ENCODE measurements around the gene GSTO2. TPM values are rescaled to one million over a fixed set of nuclear protein-coding genes. Genes with fewer than 3 reads are reported as not detected.

GSTO2 gene
- total RNA-seq, 1 donor from 2014 or later: 2.8 TPM

DNA sequence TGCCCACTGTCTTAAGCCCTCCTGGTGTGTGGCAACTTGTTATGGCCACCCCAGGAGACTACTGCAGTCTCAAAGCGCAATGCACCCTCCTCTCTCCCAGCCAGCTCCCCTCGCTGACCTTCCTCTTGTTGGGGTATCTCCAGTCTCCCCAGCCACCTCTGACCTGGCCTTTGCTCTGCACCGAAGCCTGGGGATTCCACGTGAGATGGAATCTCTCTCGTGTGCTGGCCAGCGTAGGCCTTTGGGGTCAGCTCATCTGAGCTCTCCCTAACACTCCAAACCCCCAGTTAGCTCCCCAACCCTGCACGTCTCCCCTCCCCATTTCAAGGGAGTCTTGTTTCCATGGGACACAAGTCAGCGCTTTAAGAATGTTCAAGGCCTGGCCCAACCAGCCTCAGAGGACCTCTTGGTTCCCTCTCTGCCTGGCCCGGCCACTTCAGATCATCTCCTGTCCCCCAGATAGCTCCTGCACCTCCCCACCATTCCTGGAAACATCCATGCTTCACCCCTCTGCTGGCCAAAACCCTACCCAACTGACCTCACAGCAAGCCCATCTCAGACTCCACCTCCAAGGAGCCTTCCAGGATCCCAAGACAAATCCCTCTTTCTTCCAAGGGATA is 58.1 kb downstream of the GSTO2 start:
- no peak for DNase-seq (ENCODE audit: extremely low spot score, unreplicated experiment)
- Mint-ChIP-seq H3K4me3 (peak overlapping the region; percentile 34), H3K27me3 (no peaks in the 10 kb centered on the region), H3K36me3 (peaks cover 7% of the 10 kb centered on the region), H3K27ac (peak overlapping the region; percentile 13), H3K4me1 (ENCODE audit: unreplicated experiment) (peaks cover 58% of the 10 kb centered on the region), H3K9me3 (no peaks in the 10 kb centered on the region)
- no peak for TF ChIP-seq CTCF (conservative IDR thresholded peaks at IDR 0.05)

GRCh38 chr10:104327745-104328645 is 59.0 kb downstream of the GSTO2 start:
- H3K4me1 Mint-ChIP-seq (ENCODE audit: unreplicated experiment): peaks cover 61% of the 10 kb centered on the region

DNA sequence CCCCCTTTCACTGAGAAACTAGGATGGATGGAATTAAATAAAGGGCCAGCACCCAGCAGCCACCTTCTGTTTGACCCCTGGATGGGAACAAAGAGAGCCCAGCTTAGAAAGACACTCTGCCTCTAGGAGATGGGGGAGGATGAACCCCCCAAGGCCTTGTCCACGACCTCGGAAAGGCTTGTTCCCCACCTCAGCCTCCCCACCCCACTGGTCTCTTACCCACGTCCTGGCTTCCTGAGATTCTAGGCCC is 59.6 kb downstream of the GSTO2 start:
- TF ChIP-seq CTCF (conservative IDR thresholded peaks at IDR 0.05): no peak
- no peaks in the 10 kb centered on the region for H3K27me3 Mint-ChIP-seq
- no peaks in the 10 kb centered on the region for H3K9me3 Mint-ChIP-seq
- H3K36me3 Mint-ChIP-seq: peaks cover 7% of the 10 kb centered on the region
- peak overlapping the region; percentile 85 for H3K4me3 Mint-ChIP-seq
- peaks cover 67% of the 10 kb centered on the region for H3K4me1 Mint-ChIP-seq (ENCODE audit: unreplicated experiment)
- no peak for DNase-seq (ENCODE audit: extremely low spot score, unreplicated experiment)
- H3K27ac Mint-ChIP-seq: peak overlapping the region; percentile 96

More at GRCh38 chr10:104327745-104328645, 59.0 kb downstream of the GSTO2 start:
- no peak for DNase-seq (ENCODE audit: extremely low spot score, unreplicated experiment)
- Mint-ChIP-seq H3K36me3 (peaks cover 7% of the 10 kb centered on the region), H3K9me3 (no peaks in the 10 kb centered on the region), H3K4me3 (peak overlapping the region; percentile 85), H3K27me3 (no peaks in the 10 kb centered on the region), H3K27ac (peak overlapping the region; percentile 96)
- peak; percentile 41 for TF ChIP-seq CTCF (conservative IDR thresholded peaks at IDR 0.05)

DNA sequence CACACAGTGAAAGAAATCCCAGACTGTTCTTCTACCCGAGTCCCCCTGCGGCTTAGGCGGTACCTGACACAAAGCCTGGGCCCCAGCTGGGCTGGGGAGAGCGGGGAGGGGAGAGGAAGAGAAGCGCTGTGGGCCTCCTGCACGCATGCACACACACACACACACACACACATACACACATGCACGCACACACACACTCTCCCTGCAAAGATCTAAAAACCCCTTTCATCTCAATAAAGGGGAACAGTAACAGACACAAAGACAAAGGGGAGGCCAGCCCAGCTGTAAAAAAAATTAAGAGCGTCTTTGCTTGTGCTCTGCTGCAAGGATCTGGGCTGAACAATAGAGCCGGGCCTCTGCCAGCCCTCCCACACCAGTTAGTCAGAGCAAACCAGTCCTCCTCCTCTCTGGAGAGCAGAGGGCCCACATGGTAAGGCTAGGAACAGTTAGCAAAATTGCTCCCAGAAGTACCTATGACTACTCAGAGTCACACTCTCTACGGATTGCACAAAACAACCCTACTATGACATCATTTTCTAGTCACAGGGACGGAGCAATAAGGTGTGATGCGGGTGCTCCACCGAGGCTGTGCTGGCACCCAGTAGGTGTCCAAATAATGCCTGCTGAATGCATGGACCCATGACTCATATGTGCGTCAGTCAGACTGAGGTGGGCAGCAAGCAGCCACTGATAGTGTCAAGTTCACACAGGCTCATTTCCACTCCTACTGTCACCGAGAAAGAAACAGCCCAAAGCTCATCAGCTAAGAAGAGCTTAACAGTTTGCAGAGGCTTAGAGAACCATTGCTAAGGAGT is 60.1 kb downstream of the GSTO2 start:
- Mint-ChIP-seq H3K9me3 (no peaks in the 10 kb centered on the region), H3K36me3 (peaks cover 7% of the 10 kb centered on the region), H3K4me1 (ENCODE audit: unreplicated experiment) (peaks cover 68% of the 10 kb centered on the region), H3K27me3 (no peaks in the 10 kb centered on the region), H3K4me3 (peak overlapping the region; percentile 85), H3K27ac (peak overlapping the region; percentile 96)
- TF ChIP-seq CTCF (conservative IDR thresholded peaks at IDR 0.05): no peak
- DNase-seq (ENCODE audit: extremely low spot score, unreplicated experiment): no peak

GRCh38 chr10:104329735-104330134 is 60.8 kb downstream of the GSTO2 start:
- Mint-ChIP-seq H3K27ac (peak overlapping the region; percentile 96), H3K4me3 (peak overlapping the region; percentile 85), H3K4me1 (ENCODE audit: unreplicated experiment) (peaks cover 68% of the 10 kb centered on the region), H3K9me3 (no peaks in the 10 kb centered on the region), H3K36me3 (peaks cover 7% of the 10 kb centered on the region), H3K27me3 (no peaks in the 10 kb centered on the region)
- DNase-seq (ENCODE audit: extremely low spot score, unreplicated experiment): no peak
- no peak for TF ChIP-seq CTCF (conservative IDR thresholded peaks at IDR 0.05)

Measured in type B pancreatic cell (in vitro differentiated cells).